Measurements from ENCODE around the gene SEC31B.

SEC31B gene

DNA sequence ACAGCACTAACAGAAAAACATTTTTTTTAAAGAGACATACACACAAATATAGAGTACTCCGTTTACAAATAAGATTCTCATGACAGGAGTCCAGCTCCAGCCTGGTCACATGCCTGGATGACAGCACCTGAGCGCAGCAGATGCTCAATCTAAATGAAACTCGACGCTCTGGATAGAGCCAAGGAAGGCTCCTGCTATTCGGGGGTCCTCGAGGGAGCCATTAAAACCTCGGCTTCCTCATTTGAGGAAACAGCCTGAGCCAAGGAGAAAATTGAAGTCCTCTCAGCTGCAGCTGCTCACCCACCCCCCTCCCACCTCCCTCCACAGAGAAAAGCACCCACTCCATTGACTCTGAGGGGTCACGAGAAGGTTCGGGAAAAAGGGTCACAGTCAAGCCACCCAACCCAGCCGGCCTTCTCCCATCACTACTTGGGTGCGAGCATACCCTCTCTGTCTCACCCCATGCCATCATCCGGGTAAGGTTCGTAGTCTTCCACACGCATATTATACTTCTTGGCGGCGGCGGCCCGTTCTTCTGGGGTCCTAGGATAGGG is 9.3 kb upstream of the SEC31B start:
- peak; percentile 45 for DNase-seq

DNA sequence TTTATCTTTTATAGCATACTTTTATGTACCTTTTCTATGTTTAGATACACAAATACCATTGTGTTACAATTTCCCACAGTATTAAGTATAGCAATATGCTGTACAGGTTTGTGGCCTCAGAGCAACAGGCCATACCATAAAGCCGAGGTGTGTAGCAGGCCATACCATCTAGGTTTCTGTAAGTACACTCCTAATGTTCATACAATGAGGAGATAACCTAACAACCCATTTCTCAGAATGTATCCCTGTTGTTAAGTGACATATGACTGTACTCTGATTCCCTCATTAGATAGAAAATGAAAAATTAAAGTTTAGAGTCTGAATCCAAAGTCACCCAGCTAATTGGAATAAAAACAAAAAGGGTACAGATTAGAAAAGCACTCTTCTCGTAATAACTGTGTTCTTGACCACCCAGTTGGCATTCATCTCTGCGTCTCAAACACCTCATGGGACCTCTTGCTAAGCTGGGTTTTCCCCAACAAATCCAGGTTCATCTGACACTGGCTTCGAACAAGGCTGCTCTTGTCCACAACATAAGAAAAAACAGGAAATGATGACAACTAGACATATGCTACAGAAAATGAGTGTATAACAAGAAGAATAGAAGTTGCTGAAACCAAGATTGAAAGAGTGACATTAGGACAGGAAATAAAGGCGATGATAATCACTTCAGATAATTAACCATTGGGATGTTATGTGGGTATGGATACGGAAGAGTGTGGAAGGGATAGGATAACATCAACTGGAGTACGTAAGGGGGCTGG is 8.6 kb upstream of the SEC31B start:
- no peak for DNase-seq

DNA sequence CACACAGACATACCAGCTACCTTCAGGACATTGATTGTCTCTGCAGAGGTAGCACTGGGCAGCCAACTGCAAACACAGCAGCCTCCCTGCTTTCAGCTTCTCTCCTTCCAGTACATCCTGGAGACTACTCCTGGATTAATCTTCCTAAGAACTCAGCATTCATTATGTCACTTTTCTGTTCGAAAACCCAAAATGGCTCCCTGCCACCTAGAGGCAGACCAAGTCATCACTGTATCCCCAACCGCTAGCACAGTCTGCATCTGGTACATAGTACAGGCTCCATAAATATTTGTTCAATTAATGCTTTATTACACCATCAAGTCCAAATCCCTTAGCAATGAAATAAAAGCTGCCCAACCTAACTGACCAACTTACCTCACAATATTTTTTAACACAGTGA is 5.0 kb upstream of the SEC31B start:
- DNase-seq = peak; percentile 2

DNA sequence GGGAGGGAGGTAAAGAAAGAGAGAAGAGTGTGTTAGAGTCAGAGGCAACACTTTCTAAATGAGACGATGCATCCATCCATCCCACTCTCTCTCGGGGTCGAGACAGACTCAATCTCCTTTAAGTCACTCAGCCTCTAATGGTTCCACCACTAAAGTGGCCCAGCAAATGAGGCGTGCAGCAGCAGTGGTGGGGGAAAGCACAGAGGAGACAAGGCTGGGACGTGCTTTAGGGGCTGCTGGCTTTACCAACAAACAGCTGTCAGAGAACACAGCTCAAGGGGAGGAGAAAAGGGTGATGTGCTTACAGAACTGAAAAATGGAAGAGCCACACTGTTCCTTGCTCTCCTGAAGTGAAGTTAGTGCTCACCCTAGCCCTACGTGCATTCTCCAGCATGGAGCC is 4.5 kb upstream of the SEC31B start:
- no peak for DNase-seq

DNA sequence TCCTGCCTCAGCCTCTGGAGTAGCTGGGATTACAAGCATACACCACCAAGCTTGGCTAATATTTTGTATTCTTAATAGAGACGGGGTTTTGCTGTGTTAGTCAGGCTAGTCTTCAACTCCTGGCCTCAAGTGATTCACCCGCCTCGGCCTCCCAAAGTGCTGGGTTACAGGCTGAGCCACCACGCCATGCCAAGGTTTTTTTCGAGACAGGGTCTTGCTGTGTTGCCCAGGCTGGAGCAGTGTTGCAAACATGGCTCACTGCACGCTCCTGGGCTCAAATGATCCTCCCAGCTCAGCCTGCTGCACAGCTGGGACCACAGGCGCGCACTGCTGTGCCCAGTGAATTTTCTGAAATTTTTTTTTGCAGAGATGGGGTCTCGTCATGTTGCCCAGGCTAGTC is 3.3 kb upstream of the SEC31B start:
- DNase-seq = no peak

DNA sequence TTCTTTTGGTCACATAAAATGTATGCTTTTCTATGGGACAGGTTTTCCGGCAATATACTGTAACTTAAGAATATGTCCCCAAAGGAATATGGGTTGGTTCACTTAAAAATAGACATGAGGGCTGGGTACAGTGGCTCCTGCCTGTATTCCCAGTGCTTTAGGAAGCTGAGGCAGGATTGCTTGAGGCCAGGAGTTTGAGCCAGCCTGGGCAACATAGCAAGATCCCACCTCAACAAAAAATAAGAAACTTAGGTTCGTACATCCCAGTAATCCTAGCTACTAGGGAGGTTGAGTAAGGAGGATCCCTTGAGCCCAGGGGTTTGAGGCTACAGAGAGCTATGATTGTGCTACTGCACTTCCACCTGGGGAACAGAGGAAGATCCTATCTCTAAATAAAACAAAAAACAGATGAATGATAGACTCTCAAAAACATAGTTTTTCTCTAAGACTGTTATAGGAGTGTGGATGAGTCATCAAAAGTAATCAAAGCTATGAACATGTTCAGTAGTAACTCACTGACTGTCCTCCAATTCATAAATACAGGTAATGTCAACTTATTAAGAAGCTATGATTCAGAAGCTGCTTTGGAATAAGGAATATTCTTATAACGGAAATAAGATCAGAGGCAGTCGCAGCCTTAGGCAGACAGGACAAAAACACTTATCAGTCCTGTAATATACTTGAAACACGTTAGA is 2.6 kb upstream of the SEC31B start:
- DNase-seq = no peak

DNA sequence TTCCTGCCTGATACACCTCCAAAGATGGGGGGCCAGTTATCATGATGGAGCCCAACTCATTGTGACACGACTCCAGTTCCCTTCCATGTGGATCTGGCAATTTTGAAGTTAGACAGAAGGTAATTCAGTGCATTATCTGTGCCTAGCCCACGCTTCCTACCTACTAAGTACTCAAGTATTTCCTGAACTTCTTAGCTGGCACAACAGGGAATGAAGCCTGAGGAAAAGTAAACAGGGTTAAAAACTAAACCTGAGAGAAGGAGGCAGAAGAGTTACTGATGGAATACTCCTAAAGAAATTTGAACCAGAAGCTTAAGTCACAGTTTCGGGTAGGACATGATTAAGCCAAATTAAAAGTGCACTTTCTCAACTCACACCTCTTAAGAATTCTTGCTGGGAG is 1.1 kb upstream of the SEC31B start:
- DNase-seq = no peak

DNA sequence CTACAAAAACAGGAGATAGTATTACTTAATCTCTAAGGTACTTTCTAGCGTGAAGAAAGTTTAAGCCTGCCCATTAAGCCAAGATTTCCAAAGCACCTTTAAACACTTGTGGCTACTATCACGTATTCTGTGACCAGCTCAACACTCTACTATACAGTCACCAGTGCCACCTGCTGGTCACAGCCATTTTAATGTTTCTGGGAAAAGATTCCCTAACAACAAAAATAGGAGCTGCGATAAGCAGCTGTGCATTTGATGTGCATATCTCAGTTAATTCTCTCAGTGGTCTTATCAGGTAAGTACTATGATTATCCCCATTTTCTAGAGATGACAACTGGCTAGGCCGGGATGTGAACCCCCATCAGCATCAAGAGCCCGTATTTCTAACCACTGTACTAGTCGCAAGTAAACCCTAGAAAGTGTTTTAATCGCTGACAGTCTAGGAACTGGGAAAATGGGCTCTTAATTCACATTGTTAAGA is 860 bp downstream of the SEC31B start:
- DNase-seq = peak; percentile 86

DNA sequence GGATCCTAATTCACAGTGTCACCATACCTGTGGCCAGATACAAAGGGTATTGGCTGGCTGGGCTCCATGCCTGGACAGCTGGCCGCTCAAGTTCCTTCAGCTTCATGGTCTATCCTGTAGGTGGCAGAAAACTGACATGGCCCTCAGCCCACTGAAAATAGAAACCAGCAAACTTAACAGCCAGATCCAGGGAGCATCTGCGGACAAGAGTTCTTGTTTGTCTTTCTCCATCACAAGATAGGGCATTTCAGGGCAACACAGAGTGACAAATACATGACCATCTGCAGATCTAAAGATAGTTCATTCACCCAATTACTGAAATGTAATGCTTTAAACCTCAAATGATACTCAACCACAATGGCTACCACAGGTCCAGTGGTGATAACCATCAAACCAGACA is 2.8 kb downstream of the SEC31B start:
- DNase-seq = peak; percentile 61

DNA sequence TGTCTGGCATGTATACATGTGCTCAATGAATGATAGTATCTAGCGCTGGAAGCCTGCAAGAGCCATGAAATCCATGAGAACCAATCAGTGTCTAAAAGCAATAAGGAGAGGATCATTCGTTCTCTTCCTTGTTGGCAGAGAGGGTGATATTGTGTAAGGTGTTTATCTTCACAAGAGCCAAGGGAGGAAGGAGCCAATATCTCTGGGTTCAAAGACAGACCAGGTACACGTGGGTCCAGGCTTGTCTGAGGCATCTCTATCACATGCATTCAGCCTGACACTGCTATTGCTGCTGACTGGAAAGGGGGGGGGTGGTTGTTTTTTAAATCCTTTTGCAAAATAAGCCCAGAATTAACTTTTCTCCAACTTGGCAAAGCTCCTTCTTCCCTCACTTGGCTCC is 4.0 kb downstream of the SEC31B start:
- DNase-seq = no peak

DNA sequence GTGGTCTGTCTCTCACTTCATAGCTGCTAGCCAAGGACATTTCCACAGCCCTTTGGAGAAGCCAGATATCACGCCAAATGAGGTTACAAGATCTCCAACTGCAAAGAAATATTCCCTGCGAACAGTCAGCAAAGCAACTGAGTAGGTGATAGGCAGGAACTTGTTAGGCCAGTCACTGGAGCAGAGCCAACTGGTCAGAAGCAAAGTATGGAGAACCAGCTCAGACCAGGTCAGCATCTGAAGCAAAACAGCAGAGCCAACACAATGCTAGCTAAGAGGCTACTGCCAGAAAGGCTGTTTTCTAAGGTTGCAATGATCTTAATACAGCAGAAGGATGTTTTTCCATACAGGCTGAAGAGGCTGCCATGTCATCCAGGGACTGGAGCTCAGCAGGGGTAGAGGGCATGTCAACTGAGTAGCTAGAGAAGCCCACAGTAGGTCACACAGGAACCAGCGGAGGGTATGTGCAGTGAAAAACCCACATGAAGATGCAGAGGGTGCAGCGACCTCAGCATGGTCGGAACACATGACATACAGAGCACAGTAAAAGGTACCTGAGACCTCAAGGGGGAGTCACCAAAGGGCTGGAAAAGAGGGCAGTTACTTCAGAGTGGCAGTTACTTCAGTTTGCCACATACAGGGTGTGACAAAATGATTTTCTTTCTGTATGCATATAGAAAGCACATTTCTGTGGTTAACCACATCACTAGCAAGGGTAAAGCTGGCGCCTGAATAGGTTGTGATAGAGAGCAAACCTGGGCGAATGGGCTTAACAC is 8.9 kb downstream of the SEC31B start:
- DNase-seq = no peak

DNA sequence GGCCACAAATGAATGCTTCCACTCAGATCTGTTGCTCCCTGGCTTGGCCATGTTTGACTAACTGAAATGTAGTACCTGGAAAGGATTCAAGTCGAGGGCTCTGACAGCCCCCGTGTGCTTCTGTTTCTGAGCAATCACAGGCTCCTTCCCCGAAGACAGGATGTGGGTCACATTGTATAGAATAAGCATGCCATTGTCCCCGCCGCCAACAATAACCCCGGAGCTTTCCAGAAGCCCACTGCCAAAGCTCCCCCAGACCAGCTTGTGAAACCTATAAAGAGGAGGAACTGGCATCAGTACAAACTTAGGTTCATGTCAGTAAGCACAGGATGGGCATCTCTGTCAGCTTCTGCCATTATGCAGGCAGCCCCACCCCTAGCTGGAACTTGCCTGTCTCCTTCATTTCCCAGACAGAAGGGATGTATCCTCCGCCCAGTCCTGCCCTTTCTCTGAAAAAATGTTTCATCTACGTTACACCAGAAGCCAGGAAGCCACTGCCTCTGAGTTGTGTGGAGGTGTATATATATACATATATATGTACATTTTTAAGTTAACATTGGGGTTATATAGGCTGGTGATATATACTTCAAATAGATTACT is 10.3 kb downstream of the SEC31B start:
- DNase-seq = no peak

DNA sequence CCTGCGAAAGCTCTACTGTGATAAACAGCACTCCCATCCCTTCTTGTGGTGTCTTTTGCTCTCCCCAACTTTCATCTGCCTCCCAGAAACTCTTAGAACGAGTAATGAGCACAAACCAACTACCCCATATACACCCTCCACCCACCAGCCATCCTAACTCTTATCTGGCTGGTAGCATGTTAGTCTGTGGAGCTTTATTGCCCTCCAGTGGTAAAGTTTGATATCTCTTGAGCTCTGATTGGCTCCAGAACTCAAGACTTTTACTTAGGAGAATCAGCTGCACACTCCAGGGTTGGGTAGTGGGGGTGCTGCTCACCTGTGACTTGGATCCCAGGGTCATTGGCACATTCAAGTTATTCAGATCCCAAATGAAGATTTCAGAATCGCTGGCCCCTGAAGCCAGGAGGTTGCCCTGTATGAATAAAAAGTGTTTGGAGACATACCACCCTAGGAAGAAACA is 10.9 kb downstream of the SEC31B start:
- peak; percentile 73 for DNase-seq

DNA sequence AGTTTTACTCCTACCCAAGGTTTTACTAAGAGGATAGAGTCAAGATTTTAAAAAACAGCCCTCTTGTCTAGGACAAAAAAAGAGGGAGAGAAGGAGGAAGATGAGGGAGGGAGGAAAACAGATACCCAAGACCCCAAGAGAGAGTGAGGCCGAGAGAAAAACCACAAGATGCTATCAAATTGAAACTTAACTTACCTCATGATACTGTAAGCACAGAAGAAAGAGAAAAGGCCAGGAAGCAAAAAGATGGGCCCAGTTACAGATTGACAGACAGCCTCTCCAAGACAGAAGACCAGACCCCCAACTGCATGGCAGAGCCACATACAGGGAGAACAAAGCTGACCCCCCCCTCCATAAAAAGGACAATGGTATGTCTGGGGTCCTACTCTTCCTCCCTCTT is 11.4 kb downstream of the SEC31B start:
- no peak for DNase-seq

DNA sequence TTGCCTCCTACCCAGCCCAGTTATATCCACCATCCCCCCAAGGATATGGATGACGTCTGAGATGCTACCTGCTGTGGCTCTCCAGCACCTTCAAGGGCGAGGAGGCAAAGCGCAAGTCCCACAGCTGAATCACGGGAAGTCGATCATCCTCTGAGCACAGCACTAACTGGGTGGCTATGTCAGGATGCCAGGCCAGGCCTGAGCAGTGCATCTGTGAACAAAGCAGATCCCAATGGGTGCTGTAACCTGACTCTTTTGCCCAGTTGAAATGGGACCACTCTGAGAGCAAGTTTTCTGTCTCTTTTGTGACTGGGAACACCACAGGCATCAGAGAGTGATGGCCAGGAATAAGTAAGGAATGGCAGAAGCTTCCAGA is 12.3 kb downstream of the SEC31B start:
- no peak for DNase-seq

DNA sequence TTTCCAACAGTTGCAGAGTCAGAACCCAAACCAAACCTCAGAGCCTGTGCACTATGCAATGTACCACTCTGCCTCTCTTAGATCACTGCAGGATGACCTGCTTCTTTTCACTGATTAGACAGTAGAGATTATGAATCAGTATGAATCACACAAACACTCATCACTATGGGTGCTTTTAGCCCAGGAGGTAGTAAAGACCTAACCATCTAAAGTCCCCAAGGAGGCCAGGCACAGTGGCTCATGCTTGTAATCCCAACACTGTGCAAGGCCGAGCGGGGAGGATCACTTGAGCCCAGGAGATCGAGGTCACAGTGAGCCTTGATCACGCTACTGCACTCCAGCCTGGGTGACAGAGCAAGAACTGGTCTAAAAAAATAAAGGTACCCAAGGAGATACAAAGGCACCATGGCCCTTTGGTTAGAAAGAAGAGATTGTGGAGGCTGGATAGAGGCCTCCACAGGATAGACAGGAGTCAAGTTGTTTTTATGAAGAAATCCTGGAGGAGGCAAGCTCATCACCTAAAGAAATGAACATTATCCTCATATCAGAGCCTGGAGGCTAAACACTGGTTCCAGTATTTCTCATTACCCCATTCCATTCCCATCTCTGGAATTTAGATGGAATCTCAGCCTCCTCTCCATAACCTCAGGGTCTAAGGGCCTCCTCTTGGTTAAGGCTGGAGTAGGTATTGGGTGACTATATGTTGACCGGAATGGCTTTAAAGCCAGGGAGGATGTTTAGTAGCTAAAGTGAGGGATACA is 12.9 kb downstream of the SEC31B start:
- no peak for DNase-seq

DNA sequence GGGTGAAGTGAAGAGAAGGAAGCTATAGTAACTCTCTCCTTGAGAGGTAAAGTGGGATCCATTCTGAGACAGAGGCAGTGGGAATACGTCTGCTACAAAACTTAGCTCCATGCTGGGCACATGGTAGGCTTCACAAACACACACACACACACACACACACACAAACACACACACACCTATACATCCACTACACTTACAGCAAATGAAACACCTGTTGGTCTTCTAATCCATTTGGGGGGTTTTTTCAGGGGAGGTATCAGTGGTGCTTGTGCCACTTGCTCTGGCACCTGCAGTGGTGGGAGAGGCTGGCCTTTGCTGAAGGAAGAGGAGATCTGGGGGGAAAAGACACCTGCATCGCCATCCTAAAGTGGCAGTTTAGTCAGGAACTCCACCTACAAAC is 14.5 kb downstream of the SEC31B start:
- DNase-seq = no peak

DNA sequence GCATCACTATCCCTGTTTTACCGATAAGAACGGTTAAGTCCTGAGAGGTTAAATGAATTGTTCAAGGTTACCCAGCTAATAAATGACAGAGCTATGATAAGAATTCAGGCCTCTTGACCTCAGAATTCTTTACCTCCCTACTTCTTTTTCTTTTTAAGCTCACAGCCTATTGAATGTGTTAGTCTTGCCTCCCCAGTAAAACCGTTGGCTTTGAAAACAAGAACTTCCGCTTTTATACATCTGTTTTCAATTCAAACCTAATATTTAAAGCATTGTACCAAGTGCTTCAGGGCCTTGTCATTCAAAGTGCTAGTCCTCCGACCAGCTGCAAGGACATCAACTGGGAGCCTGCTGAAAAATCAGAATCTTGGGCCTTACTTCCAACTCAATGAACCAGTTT is 15.6 kb downstream of the SEC31B start:
- DNase-seq = no peak

DNA sequence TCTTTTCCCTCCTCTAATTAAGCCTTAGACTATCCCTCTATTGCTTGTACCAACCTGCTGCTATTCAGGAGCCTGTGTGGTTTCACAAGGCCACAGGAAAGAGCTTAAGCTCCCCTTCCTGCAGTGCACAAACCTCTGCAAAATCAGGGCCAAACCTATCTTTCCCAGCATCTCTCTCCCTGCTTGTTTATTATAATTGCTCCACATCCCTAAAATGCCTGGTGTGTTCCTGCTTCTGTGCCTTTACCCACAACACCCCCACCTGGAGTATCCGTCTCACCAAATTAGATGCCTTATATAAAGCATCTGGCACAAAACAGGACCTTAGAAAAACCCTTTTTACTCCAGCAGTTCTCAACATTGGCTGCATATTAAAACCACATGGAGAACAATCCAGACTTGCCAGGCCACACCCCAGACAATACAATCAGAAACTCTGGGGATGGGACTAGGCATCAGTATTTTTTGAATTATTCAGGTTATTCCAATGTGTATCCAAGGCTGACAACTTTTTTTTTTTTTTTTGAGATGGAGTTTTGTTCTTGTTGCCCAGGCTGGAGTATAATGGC is 16.7 kb downstream of the SEC31B start:
- DNase-seq = no peak

DNA sequence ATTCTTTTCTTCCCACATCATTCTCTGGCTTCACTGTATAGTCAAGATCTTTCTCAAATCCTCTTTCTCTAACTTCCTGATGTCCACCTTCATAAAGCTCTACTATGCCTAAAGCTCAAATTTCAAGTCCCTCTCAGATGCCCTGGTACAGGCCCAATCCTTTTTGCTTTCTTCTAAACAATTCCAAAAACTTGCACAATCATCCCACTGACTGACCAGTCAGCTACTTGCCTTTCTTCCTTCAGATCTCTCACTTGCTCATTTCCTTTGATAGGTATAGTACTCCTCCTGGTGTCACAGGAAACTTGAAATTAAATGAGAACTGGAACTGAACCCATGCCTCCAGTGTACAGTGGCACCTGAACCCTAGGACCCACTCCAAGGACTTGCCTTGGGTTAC is 18.2 kb downstream of the SEC31B start:
- DNase-seq = no peak

DNA sequence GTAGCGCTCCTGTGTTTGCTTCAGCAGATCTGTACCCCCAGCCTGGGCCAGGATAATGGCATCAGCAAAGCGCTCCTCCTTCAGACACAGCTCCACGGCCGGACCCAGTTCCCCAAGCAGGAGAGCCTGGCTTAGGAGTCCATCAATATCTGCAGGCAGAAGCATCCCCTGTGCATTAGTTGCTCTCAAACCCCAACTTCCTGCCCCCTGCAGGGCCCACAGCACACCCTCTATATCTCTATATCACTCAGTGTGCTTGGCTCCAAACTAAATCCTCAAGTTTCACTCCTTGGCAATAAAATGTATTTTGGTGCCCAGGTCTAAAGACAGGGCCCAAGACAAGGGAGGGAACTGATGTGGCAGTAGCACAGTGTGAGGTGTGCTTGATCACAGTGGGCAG is 21.6 kb downstream of the SEC31B start:
- DNase-seq = no peak

DNA sequence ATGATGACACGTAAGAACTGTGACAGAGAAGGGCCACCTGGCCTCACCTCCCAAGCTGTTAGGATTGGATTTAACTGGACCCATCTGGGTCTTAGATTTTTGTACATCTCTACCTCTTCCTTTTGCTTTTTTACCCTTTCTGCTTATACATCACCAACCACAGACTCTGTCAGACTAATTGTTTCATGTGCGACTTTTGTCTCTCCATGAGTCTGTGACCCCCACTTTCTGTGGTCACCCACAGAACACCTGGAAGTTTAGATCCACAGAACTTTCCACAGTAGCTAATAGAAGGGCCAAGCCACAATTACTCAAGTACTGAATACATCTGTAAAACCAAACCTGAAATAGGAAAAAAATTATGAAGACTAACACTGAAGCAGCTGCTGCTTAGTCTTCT is 23.1 kb downstream of the SEC31B start:
- DNase-seq = no peak

Data from NCI-H82 (cell line).